ENCODE measurements around the gene MBNL1. TPM values are rescaled to one million over a fixed set of nuclear protein-coding genes. Genes with fewer than 3 reads are reported as not detected.

The MBNL1 gene
- total and polyA plus RNA-seq, 2 of the 13 experiments (the other 11 are each of a cell fraction or from before 2014, with no cell fraction given), result 27.1 to 55.4 TPM

GRCh38 chr3:152480282-152480953 lies 211.7 kb downstream of the MBNL1 start (continued):
- TF ChIP-seq, protein P1, sequence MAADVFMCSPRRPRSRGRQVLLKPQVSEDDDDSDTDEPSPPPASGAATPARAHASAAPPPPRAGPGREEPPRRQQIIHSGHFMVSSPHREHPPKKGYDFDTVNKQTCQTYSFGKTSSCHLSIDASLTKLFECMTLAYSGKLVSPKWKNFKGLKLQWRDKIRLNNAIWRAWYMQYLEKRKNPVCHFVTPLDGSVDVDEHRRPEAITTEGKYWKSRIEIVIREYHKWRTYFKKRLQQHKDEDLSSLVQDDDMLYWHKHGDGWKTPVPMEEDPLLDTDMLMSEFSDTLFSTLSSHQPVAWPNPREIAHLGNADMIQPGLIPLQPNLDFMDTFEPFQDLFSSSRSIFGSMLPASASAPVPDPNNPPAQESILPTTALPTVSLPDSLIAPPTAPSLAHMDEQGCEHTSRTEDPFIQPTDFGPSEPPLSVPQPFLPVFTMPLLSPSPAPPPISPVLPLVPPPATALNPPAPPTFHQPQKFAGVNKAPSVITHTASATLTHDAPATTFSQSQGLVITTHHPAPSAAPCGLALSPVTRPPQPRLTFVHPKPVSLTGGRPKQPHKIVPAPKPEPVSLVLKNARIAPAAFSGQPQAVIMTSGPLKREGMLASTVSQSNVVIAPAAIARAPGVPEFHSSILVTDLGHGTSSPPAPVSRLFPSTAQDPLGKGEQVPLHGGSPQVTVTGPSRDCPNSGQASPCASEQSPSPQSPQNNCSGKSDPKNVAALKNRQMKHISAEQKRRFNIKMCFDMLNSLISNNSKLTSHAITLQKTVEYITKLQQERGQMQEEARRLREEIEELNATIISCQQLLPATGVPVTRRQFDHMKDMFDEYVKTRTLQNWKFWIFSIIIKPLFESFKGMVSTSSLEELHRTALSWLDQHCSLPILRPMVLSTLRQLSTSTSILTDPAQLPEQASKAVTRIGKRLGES (CRISPR knock-in tag; IDR thresholded peaks at IDR 0.05; ENCODE audit: borderline replicate concordance), result no peak
- TF ChIP-seq, protein P2, sequence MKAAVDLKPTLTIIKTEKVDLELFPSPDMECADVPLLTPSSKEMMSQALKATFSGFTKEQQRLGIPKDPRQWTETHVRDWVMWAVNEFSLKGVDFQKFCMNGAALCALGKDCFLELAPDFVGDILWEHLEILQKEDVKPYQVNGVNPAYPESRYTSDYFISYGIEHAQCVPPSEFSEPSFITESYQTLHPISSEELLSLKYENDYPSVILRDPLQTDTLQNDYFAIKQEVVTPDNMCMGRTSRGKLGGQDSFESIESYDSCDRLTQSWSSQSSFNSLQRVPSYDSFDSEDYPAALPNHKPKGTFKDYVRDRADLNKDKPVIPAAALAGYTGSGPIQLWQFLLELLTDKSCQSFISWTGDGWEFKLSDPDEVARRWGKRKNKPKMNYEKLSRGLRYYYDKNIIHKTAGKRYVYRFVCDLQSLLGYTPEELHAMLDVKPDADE (CRISPR knock-in tag; IDR thresholded peaks at IDR 0.05), result no peak
- TF ChIP-seq HMGA1 (CRISPR knock-in tag; conservative IDR thresholded peaks at IDR 0.05), result no peak

DNA sequence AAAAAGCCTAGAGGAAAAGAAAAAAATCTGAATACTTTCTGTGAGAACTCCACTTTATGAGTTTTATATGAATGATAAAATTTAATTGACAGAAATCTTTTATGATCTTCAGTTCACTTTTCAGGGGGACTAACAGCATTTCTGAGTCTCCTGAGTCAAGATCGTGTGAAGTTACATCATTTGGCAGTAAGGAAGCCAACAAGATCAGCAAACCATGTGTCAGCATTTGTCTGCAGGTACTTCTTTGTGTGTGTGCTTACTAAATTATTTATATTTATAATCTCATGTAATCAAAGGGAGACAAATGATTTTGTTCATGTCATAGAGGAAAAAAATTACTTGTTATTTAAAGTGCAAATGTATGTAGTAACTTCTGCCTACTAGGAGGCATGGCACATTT lies 217.6 kb downstream of the MBNL1 start:
- no peak for FAIRE-seq
- intact Hi-C loops (cut with micrococcal nuclease; ENCODE audit: unreplicated experiment), result no loop called here
- Histone ChIP-seq H3K27me3 (ENCODE audit: control insufficient read depth in 1 of 2, insufficient read depth in 2 of 2, low read length in 2 of 2) (no peaks in the 10 kb centered on the region), H3K9me3 (ENCODE audit: low read length) (no peaks in the 10 kb centered on the region), H2AFZ (ENCODE audit: low read length) (no peak overlapping the region), H3K36me3 (replicated peaks in 1 of 2; ENCODE audit: control insufficient read depth in 1 of 2, insufficient read depth in 2 of 2, low read length in 2 of 2) (no peaks in the 10 kb centered on the region), H3K4me2 (ENCODE audit: low read depth, low read length) (no peak overlapping the region), H3K79me2 (ENCODE audit: insufficient read depth, low read length) (no peaks in the 10 kb centered on the region), H4K20me1 (ENCODE audit: insufficient read depth, low read length) (no peaks in the 10 kb centered on the region), H3K4me3 (replicated peaks in 1 of 3; ENCODE audit: insufficient read depth in 1 of 3, low read depth in 2 of 3, low read length in 3 of 3) (no peak overlapping the region), H3K27ac (ENCODE audit: extremely low read length, insufficient read depth, low read length) (no peak overlapping the region), H3K4me1 (ENCODE audit: insufficient read depth, low read length) (no peaks in the 10 kb centered on the region), H3K9ac (ENCODE audit: insufficient read depth, low read depth, low read length) (no peak overlapping the region)
- TF ChIP-seq ATF4 (CRISPR knock-in tag; IDR thresholded peaks at IDR 0.05), result peak in 1 of 2 experiments; percentile 44; a peak in 1 of 4 replicates
- TF ChIP-seq ZNF558 (CRISPR knock-in tag; IDR thresholded peaks at IDR 0.05; ENCODE audit: borderline replicate concordance), result no peak
- BruUV-seq (replicated peaks), result no TSS peak
- ATAC-seq, result no peak
- POLR2A ChIA-PET, result no interaction called here
- CTCF ChIA-PET (ENCODE audit: low intra/inter-chr PET ratio, low total read pairs), result no interaction called here
- in situ Hi-C loops (cut with HindIII; ENCODE audit: extremely low pct_ligation_motif_present, low pct_unique_long_range_greater_than_20kb), result no loop called here
- no peak for DNase-seq (ENCODE audit: low spot score)
- 0% methylated on average over 1 of the region's 1 CpG for WGBS (ENCODE audit: low lambda C conversion rate)
